T47D (cell line): ENCODE results near the gene TUBB2B.
"Not testable (repeated sequence)": the region's sequence is repeated elsewhere in the genome, so short reads cannot be mapped to it uniquely, and the experiment has no call there.

Source experiments
- DNase-seq, 2 experiments: peaks; one replicate each; pipeline versions ENCODE4 v3.0.0 to v3.0.0-alpha.2; 2011 to 2012; ENCODE audit warnings: low read depth in 1 of 2, low spot score in 1 of 2
- JUND ChIP-seq: IDR thresholded peaks from 2 replicates; pipeline ENCODE4 v1.6.1; 2012; ENCODE audit warnings: low read depth
- in situ Hi-C: cut with HindIII; loops from 2 replicates; pipeline ENCODE4 v1.10.0; 2016; ENCODE audit warnings: low sequenced_read_pairs, low pct_unique_long_range_greater_than_20kb

The TUBB2B gene

GRCh38 chr6:3251462-3252314 is 24.2 kb upstream of the TUBB2B start:
- peak; percentile 90 to 93 for DNase-seq
- TF ChIP-seq JUND: no peak
- in situ Hi-C loops: no loop called here

- TF ChIP-seq JUND: no peak
- in situ Hi-C loops: no loop called here
- DNase-seq: no peak
Measured at GRCh38 chr6:3250231-3250675, 22.8 kb upstream of the TUBB2B start.

GRCh38 chr6:3249821-3250220 is 22.4 kb upstream of the TUBB2B start:
- TF ChIP-seq JUND: no peak
- in situ Hi-C loops: no loop called here
- DNase-seq: no peak

GRCh38 chr6:3247255-3248146 is 20.0 kb upstream of the TUBB2B start:
- DNase-seq: peak in 1 of 2 experiments; percentile 42
- in situ Hi-C loops: no loop called here

GRCh38 chr6:3245216-3245615 is 17.8 kb upstream of the TUBB2B start:
- no peak for DNase-seq
- in situ Hi-C loops: no loop called here
- no peak for TF ChIP-seq JUND

More at GRCh38 chr6:3247255-3248146, 20.0 kb upstream of the TUBB2B start:
- no peak for TF ChIP-seq JUND

- DNase-seq, in situ Hi-C loops: not testable (repeated sequence)
Measured at GRCh38 chr6:3244832-3245161, 17.3 kb upstream of the TUBB2B start.

GRCh38 chr6:3244003-3244831 is 16.8 kb upstream of the TUBB2B start:
- in situ Hi-C loops: no loop called here
- DNase-seq: no peak
- TF ChIP-seq JUND: no peak

GRCh38 chr6:3242768-3243167 is 15.3 kb upstream of the TUBB2B start:
- DNase-seq: no peak
- in situ Hi-C loops: no loop called here
- no peak for TF ChIP-seq JUND

- DNase-seq, in situ Hi-C loops: not testable (repeated sequence)
Measured at GRCh38 chr6:3241745-3242144, 14.3 kb upstream of the TUBB2B start.

- TF ChIP-seq JUND: no peak
- in situ Hi-C loops: no loop called here
- DNase-seq: no peak
Measured at GRCh38 chr6:3240595-3240994, 13.1 kb upstream of the TUBB2B start.

GRCh38 chr6:3239110-3239830 is 11.8 kb upstream of the TUBB2B start:
- TF ChIP-seq JUND: no peak
- in situ Hi-C loops: no loop called here
- DNase-seq: peak in 1 of 2 experiments; percentile 64
